Activated CD8-positive, alpha-beta memory T cell treated with anti-CD3 and anti-CD28 coated beads for 4 hours (primary cell): ENCODE data around the gene RERE.
A peak's percentile ranks its signal among the peaks of the same experiment; 100 is the strongest.
"Not testable (repeated sequence)": the region's sequence is repeated elsewhere in the genome, so short reads cannot be mapped to it uniquely, and the experiment has no call there.

Experiments
- DNase-seq, 2 donors: peaks; one replicate each; pipeline ENCODE4 v3.0.0-alpha.2; 2020; ENCODE audit warnings: low read depth in 2 of 2

Gene RERE

GRCh38 chr1:8844501-8845006 is 27.1 kb upstream of the RERE start:
- DNase-seq: no peak

- no peak for DNase-seq
Measured at GRCh38 chr1:8841395-8841794, 24.0 kb upstream of the RERE start.

- no peak for DNase-seq
Measured at GRCh38 chr1:8839990-8840389, 22.6 kb upstream of the RERE start.

GRCh38 chr1:8835941-8836643 is 18.7 kb upstream of the RERE start:
- DNase-seq: no peak

- DNase-seq: no peak
Measured at GRCh38 chr1:8831340-8831739, 13.9 kb upstream of the RERE start.

- DNase-seq: not testable (repeated sequence)
Measured at GRCh38 chr1:8830732-8831131, 13.3 kb upstream of the RERE start.

- DNase-seq: no peak
Measured at GRCh38 chr1:8825985-8826481, 8.6 kb upstream of the RERE start.

GRCh38 chr1:8823295-8823664 is 5.8 kb upstream of the RERE start:
- no peak for DNase-seq

- no peak for DNase-seq
Measured at GRCh38 chr1:8822373-8823294, 5.2 kb upstream of the RERE start.

- DNase-seq: no peak
Measured at GRCh38 chr1:8821084-8821483, 3.6 kb upstream of the RERE start.

GRCh38 chr1:8818789-8819188 is 1.3 kb upstream of the RERE start:
- DNase-seq: not testable (repeated sequence)

GRCh38 chr1:8818325-8818775 is 910 bp upstream of the RERE start:
- DNase-seq: no peak

- DNase-seq: peak in 1 of 2 donors; percentile 2
Measured at GRCh38 chr1:8816831-8817411, 519 bp downstream of the RERE start.

- DNase-seq: no peak
Measured at GRCh38 chr1:8816264-8816663, 1.2 kb downstream of the RERE start.

GRCh38 chr1:8815582-8816151 is 1.8 kb downstream of the RERE start:
- DNase-seq: no peak

GRCh38 chr1:8814865-8815264 is 2.6 kb downstream of the RERE start:
- DNase-seq: no peak

- no peak for DNase-seq
Measured at GRCh38 chr1:8813991-8814390, 3.4 kb downstream of the RERE start.

GRCh38 chr1:8813016-8813763 is 4.2 kb downstream of the RERE start:
- no peak for DNase-seq

GRCh38 chr1:8812081-8812480 is 5.4 kb downstream of the RERE start:
- no peak for DNase-seq

- no peak for DNase-seq
Measured at GRCh38 chr1:8810987-8811386, 6.5 kb downstream of the RERE start.

GRCh38 chr1:8809342-8809736 is 8.1 kb downstream of the RERE start:
- no peak for DNase-seq
